NT2/D1 (cell line): ENCODE measurements around the gene MSRB1.

Experiments used
- SUZ12 ChIP-seq: IDR thresholded peaks from 2 replicates; pipeline ENCODE4 v1.6.1; 2011; ENCODE audit not compliant: insufficient read length, insufficient read depth; ENCODE audit errors: extremely low read depth
- YY1 ChIP-seq: IDR thresholded peaks from 2 replicates; pipeline ENCODE4 v1.6.1; 2011; ENCODE audit not compliant: insufficient read length, insufficient read depth

DNA sequence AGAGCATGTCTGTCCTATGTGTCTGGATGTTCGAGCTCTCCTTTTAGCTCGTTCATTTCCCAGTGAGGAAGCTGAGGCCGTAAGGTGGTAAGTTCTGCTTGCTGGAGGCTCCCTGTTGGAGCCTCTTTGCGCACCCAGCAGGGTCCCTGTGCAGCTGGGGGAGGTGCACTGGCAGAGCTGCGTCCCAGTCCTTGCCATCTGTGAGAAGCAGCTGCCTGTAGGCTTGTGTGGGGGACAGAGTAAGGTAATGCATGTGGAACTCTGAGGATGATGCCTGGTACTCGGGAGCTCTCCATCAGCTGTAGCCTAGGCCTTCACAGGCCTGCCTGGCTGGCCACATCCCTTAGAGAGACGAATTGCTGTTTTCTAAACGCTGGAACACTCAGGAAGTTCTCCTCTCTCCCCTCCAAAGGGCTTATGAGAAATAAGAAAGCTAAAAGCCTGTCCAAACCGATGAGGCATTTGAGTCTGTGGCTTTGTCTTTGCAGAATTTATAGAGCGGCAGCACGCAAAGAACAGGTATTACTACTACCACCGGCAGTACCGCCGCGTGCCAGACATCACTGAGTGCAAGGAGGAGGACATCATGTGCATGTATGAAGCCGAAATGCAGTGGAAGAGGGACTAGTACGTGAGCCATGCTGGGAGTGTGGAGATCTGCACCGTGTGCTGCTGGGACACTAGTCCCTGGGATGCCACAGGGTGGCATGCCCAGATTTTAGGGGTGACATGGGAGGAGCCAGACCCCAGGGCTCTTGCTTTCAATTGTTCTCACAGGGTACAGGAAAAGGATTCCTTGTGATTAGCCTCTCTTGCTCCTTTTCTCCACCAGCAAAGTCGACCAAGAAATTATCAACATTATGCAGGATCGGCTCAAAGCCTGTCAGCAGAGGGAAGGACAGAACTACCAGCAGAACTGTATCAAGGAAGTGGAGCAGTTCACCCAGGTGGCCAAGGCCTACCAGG, 17.9 kb upstream of the MSRB1 start:
- TF ChIP-seq YY1 (no peak), SUZ12 (no peak)
